ENCODE measurements around the gene FEM1B. TPM values are rescaled to one million over a fixed set of nuclear protein-coding genes. Genes with fewer than 3 reads are reported as not detected.

The FEM1B gene
- total and polyA plus RNA-seq, 2 donors (not counting 3 experiments of a cell fraction or from before 2014, with no cell fraction given), result 11.1 to 33.2 TPM

- peak overlapping the region; percentile 59 for H3K27ac ChIP-seq (ENCODE audit: insufficient read depth, low read depth, low read length)
- peak overlapping the region; percentile 56 for H2AFZ ChIP-seq (ENCODE audit: low read depth, low read length)
- ChIA-PET POLR2A (interaction anchor here (1.0 to 1.7 kb wide), 4 partner anchors 12 to 273 kb away, joined by 3 to 7 read pairs (median 4); no protein-coding TSS in a partner anchor), CTCF (interaction anchor here (1.0 to 3.7 kb wide), 8 partner anchors 13 to 282 kb away, joined by 3 to 26 read pairs (median 4); no protein-coding TSS in a partner anchor)
- no peaks in the 10 kb centered on the region for H3K9me3 ChIP-seq (replicated peaks; ENCODE audit: control insufficient read depth, insufficient read depth, low read length)
- dilution Hi-C loops (cut with MboI; ENCODE audit: extremely low pct_ligation_motif_present, low sequenced_read_pairs) (no loop called here), intact Hi-C loops (cut with micrococcal nuclease) (loop anchor here (1.0 kb wide), 1 partner anchor 47 kb away; no protein-coding TSS in a partner anchor)
- peaks cover 39% of the 10 kb centered on the region for H3K79me2 ChIP-seq (ENCODE audit: control insufficient read depth, insufficient read depth, low read length)
- TF ChIP-seq EZH2 (IDR thresholded peaks at IDR 0.05; ENCODE audit: borderline replicate concordance, low read depth, low read length, severe bottlenecking) (no peak), POLR2AphosphoS5 (IDR thresholded peaks at IDR 0.05; ENCODE audit: insufficient read depth, low read depth, low read length) (no peak), POLR2A (IDR thresholded peaks at IDR 0.05; ENCODE audit: low read depth, low read length) (no peak), CTCF (IDR thresholded peaks at IDR 0.05; ENCODE audit: extremely low read depth in 1 of 2, insufficient read depth in 1 of 2, low read depth in 1 of 2, low read length in 2 of 2) (no peak)
- H3K36me3 ChIP-seq (ENCODE audit: control insufficient read depth in 2 of 2, extremely low read depth in 1 of 2, insufficient read depth in 2 of 2, low read length in 2 of 2), result no peaks in the 10 kb centered on the region
- H4K20me1 ChIP-seq (replicated peaks; ENCODE audit: control insufficient read depth, extremely low read depth, insufficient read depth, low read length), result peaks cover 2% of the 10 kb centered on the region
- H3K9ac ChIP-seq (replicated peaks; ENCODE audit: extremely low read depth, insufficient read depth, low read length), result peak overlapping the region; percentile 89
- H3K9me1 ChIP-seq (replicated peaks; ENCODE audit: control insufficient read depth, extremely low read depth, insufficient read depth, low read length), result no peaks in the 10 kb centered on the region
- H3K4me1 ChIP-seq (ENCODE audit: control insufficient read depth, extremely low read depth, insufficient read depth, low read length), result peaks cover 42% of the 10 kb centered on the region
- no peak for DNase-seq (ENCODE audit: low read depth, low spot score)
- no peaks in the 10 kb centered on the region for H3K27me3 ChIP-seq (ENCODE audit: control insufficient read depth in 2 of 2, insufficient read depth in 2 of 2, low read length in 2 of 2)
- peak overlapping the region; percentile 60 for H3K4me2 ChIP-seq (ENCODE audit: insufficient read depth, low read length)
- TSS peak; percentile 61 for BruUV-seq (replicated peaks)
- H3K4me3 ChIP-seq (replicated peaks in 1 of 3; ENCODE audit: insufficient read depth in 1 of 3, low read depth in 1 of 3, low read length in 3 of 3), result peak overlapping the region; percentile 2 to 85 (median 68)
- FAIRE-seq, result peak; percentile 87
Observed at GRCh38 chr15:68277131-68277602, 378 bp upstream of the FEM1B start.

- Histone ChIP-seq H2AFZ (ENCODE audit: low read depth, low read length) (no peak overlapping the region), H3K79me2 (ENCODE audit: control insufficient read depth, insufficient read depth, low read length) (peaks cover 50% of the 10 kb centered on the region), H3K27me3 (ENCODE audit: control insufficient read depth in 2 of 2, insufficient read depth in 2 of 2, low read length in 2 of 2) (no peaks in the 10 kb centered on the region), H3K9me3 (replicated peaks; ENCODE audit: control insufficient read depth, insufficient read depth, low read length) (no peaks in the 10 kb centered on the region), H3K4me1 (ENCODE audit: control insufficient read depth, extremely low read depth, insufficient read depth, low read length) (peaks cover 34% of the 10 kb centered on the region), H3K4me3 (replicated peaks in 1 of 3; ENCODE audit: insufficient read depth in 1 of 3, low read depth in 1 of 3, low read length in 3 of 3) (peak overlapping the region; percentile 39 to 85 (median 68)), H4K20me1 (replicated peaks; ENCODE audit: control insufficient read depth, extremely low read depth, insufficient read depth, low read length) (peaks cover 4% of the 10 kb centered on the region), H3K4me2 (ENCODE audit: insufficient read depth, low read length) (peak overlapping the region; percentile 86), H3K9ac (replicated peaks; ENCODE audit: extremely low read depth, insufficient read depth, low read length) (peak overlapping the region; percentile 89), H3K36me3 (ENCODE audit: control insufficient read depth in 2 of 2, extremely low read depth in 1 of 2, insufficient read depth in 2 of 2, low read length in 2 of 2) (no peaks in the 10 kb centered on the region), H3K9me1 (replicated peaks; ENCODE audit: control insufficient read depth, extremely low read depth, insufficient read depth, low read length) (no peaks in the 10 kb centered on the region), H3K27ac (ENCODE audit: insufficient read depth, low read depth, low read length) (peak overlapping the region; percentile 59)
- intact Hi-C loops (cut with micrococcal nuclease) (no loop called here), dilution Hi-C loops (cut with MboI; ENCODE audit: extremely low pct_ligation_motif_present, low sequenced_read_pairs) (no loop called here)
- TF ChIP-seq POLR2A (IDR thresholded peaks at IDR 0.05; ENCODE audit: low read depth, low read length) (no peak), MAX (IDR thresholded peaks at IDR 0.05; ENCODE audit: insufficient read depth, insufficient read length) (no peak), CTCF (IDR thresholded peaks at IDR 0.05; ENCODE audit: extremely low read depth in 1 of 2, insufficient read depth in 1 of 2, low read depth in 1 of 2, low read length in 2 of 2) (peak in 1 of 2 donors; percentile 67), FOS (IDR thresholded peaks at IDR 0.05; ENCODE audit: borderline replicate concordance, insufficient read depth, low read length) (no peak), GATA2 (IDR thresholded peaks at IDR 0.05; ENCODE audit: insufficient read depth, insufficient read length, low read depth, low read length) (no peak)
- BruUV-seq (replicated peaks), result no TSS peak
- ChIA-PET POLR2A (interaction anchor here (1.2 to 1.7 kb wide), 2 partner anchors 11 to 272 kb away, joined by 3 to 7 read pairs; no protein-coding TSS in a partner anchor), CTCF (interaction anchor here (1.0 to 3.7 kb wide), 4 partner anchors 12 to 28 kb away, joined by 3 to 26 read pairs (median 10); no protein-coding TSS in a partner anchor)
- DNase-seq (ENCODE audit: low read depth, low spot score), result peak; percentile 79
- peak; percentile 68 for FAIRE-seq
Observed at GRCh38 chr15:68278345-68278594, 725 bp downstream of the FEM1B start.
